ENCODE results near the gene SLC25A30.
"Not testable (repeated sequence)": the region's sequence is repeated elsewhere in the genome, so short reads cannot be mapped to it uniquely, and the experiment has no call there.

- not testable (repeated sequence) for TF ChIP-seq CTCF (conservative IDR thresholded peaks at IDR 0.05); ZFX (IDR thresholded peaks at IDR 0.05)
Measured at GRCh38 chr13:45378786-45379185, 39.4 kb downstream of the SLC25A30 start.

Measured in C4-2B (cell line).